Stimulated activated CD8-positive, alpha-beta memory T cell treated with anti-CD3 and anti-CD28 coated beads, Interleukin-15, amount 100 ng/mL, for 4 hours (primary cell): Measurements from ENCODE around the gene CDC42.

Experiments
- DNase-seq, 2 donors: peaks; one replicate each; pipeline ENCODE4 v3.0.0-alpha.2; 2020; ENCODE audit warnings: low read depth in 2 of 2

The CDC42 gene

GRCh38 chr1:22037520-22037919 is 15.0 kb upstream of the CDC42 start:
- DNase-seq, result no peak

- no peak for DNase-seq
Observed at GRCh38 chr1:22038036-22038435, 14.5 kb upstream of the CDC42 start.

DNA sequence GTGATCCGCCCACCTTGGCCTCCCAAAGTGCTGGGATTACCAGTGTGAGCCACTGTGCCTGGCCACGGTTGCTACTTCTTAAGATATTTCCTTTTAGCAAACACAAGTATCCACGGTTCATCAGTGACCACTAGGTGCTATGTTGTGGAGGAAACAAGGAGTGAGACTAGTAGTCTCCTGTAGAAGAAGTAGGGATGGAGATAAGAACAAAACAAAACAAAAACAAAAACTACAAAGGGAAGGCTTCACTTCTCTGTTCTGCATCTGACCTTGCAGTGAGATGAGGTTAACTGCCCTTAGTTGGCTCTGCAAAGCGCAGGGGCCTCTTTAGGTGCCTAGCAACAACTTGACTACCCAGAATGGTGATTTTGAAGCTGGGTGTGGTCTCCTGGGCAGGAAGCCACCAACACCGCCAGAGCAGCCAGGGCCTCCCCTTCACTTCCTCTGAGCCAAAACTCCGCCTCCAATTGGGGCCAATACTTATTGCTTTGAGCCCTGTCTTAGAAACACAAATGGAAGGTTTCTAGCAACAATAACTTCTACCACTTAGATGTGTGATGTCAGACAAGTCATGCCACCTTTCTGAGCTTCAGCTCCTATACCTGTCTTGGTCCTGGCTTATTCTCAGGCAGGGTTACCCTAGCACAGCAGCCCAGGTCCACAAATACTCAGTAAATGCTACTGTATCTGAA is 12.8 kb upstream of the CDC42 start:
- DNase-seq, result peak; percentile 63 to 73

DNA sequence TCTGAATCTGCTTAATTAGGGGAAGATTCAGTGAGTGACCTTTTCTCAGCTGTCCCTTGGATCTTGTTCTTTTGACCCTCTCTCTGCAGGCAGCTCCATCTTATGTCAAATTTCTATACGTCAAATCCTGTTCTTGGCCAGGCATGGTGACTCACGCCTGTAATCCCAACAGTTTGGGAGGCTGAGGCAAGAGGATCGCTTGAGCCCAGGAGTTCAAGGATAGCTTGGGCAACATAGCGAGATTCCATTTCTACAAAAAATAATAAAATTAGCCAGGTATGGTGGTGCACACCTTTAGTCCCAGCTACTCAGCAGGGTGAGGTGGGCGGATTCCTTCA is 12.3 kb upstream of the CDC42 start:
- DNase-seq, result no peak

- DNase-seq, result no peak
Observed at GRCh38 chr1:22041505-22041904, 11.0 kb upstream of the CDC42 start.

DNA sequence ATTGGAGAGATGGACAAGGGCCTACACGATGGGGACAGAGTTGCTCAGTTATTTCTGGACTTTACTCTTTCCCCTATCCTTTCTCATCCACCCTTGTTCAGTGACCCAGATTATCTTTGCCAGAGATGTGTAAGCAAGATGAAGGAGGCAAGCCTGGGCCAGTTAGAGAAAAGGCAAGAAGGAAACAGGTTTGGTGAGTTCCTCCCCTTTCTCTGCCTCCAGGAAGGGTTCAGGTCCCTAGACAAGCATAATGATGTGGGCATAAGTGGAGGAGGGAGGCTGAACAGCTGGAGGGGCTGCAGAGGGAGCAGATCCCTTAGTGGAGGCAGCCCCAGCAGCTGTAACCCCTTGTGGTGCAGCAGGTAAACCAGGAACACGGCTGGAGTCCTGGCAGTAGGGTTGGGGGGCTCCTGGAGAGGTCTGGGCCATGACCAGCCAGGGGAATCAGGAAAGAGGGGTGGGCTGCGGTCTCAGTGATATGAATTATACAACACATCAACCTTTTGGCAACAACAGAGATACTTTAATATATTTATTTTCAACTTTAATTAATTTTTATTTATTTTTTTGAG is 9.2 kb upstream of the CDC42 start:
- DNase-seq, result no peak

DNA sequence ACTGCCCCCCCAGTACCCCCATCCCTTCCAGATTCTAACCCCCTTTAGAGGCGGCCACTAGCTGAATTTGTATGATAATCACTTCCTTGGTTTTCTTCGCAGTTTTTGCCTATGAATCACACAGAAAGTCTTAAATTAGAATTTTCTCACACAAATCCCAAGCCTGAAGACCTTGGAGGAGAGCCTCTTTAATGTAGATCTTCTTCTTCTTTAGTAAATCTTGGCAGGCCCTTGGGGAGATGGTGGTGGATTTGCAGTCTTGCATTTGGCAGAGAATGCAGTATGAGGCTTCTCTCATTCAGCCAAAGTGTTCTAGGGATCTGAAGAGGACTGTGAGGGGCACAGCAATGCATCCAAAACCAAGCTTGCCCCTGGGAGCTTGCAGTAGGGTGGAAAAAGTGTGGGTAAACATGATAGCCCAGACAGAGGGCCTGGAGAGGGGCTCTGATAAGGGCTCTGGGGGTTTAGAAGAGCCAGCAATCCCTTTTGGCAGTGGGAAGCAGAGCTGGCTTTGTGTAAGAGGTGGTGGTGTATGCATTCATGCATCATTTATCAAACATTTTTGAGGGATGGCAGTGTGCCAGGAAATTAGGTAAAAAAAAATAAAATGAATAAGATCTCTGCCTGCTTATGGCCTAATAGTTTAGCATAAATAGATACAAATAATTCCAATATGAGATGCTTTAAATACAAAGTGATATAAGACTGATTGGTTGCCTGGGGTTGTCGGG is 7.7 kb upstream of the CDC42 start:
- no peak for DNase-seq

- no peak for DNase-seq
Observed at GRCh38 chr1:22045604-22046228, 6.8 kb upstream of the CDC42 start.

DNA sequence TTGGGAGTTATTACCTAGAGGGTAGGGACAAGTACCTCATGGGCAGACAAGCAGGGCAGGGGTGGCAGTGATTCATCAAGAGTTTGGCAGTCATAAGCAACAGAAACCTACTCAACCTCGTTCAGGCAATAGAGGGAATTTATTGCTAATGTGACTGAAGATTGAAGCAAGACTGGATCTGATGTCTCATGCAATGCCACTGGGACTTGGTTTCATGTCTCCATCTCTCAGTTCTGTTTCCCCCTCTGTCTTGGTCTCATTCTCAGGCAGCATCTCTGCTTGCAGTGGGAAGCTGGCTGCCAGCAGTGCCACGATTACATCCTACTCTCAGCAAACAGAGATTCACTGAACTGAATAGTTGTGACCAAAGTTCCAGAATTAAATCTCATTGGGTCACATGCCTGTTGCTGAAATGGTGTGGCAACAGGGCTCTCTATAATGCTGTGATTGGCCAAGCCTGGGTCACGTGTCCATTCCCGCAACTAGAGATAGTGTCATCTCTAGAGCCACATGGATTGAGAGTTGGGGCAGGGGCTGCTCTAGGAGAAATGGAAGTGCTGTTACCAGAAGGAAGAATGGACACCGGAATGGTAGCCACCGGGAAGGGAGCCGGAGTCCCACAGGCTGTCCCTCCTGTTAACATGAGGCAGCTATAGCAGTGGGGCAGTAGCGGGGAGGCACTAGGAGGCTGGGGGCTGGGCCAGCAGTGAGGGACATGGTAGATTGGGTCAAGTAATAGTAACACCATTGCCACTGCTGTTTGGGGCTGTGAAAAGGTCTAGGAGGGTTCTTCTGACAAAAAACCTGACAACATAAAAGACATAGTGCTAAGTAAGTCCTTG is 3.9 kb upstream of the CDC42 start:
- no peak for DNase-seq

GRCh38 chr1:22050330-22050729 is 2.2 kb upstream of the CDC42 start:
- no peak for DNase-seq

DNA sequence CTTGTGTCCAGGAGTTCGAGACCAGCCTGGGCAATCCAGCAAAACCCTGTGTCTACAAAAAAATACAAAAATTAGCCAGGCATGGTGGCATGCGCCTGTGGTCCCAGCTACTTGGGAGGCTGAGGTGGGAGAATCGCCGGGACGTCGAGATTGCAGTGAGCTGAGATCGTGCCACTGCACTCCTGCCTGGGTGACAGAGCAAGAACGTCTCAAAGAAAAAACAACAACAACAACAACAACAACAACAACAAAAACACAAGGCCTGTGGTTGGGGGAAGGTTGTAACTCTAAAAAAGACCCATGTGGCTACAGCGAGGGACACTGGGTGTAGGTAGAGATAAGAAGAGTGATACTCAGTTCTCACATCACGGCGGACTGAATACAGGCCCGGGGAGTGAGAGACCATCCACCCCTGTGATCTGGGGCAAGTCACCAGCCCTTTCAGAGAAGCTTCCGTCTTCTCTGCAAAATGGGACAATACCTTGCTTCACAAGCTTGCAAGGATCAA is 848 bp upstream of the CDC42 start:
- no peak for DNase-seq

DNA sequence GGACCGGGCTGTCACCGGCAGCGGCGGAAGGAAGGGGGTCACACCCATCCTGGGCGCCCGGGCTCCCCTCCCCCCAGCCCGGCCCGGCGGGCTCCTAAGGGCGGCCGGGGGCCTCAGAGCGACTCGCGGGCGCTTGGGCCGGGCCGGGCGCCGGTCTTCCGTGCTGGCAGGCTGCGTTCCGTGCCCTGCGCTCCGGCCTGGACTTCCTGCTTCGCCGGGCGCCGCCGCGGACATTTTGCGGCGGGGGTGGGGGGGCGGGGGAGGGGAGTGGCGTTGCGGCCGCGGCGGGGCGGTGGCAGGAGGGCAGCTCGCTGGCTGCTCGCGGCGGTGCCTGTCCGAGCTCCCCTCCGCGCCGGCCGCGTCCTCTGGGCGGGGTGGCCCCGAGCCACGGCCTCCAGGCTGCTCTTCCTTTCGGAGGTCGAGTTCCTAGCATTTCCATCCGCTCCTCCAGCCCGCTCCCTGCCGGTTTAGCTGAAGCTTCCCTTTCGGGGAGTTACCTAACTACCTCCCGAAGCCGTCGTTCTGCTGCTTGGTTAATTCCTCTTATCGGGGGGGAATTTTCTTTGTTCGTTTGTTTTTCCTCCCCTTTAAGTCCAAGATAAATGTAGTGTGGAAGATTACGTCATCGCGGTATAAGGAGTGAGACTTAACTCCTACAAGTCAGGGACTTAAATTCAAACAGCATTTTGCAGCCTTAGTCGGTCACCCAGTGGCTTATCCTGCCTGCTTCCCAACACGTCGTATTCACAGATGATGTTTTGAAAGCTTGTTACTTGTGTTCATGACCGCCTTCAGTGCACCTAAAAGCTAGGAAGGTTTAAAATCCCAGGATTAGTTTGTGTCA is 730 bp downstream of the CDC42 start:
- peak in 1 of 2 donors; percentile 25 for DNase-seq

GRCh38 chr1:22053861-22054770 is 1.6 kb downstream of the CDC42 start:
- no peak for DNase-seq

GRCh38 chr1:22055463-22055862 is 3.0 kb downstream of the CDC42 start:
- no peak for DNase-seq

- no peak for DNase-seq
Observed at GRCh38 chr1:22056043-22056442, 3.5 kb downstream of the CDC42 start.

DNA sequence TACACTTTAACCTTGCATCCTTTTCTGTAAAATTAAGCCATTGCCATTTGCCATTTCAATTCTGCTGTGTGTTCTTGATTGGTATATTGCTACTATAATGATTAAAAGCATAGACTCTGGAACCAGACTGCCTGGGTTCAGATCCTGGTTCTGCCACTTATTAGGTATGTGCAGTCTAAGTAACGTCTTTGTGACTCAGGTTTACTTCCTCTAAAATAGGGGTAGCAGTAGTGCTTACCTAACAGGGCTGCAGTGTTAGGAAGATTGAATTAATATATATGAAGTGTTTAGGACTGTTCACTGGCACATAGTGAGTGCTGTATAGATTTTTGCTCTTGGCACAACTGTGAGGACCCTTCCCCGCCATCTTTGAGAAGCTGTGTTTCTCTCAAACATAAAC is 4.4 kb downstream of the CDC42 start:
- DNase-seq, result no peak

DNA sequence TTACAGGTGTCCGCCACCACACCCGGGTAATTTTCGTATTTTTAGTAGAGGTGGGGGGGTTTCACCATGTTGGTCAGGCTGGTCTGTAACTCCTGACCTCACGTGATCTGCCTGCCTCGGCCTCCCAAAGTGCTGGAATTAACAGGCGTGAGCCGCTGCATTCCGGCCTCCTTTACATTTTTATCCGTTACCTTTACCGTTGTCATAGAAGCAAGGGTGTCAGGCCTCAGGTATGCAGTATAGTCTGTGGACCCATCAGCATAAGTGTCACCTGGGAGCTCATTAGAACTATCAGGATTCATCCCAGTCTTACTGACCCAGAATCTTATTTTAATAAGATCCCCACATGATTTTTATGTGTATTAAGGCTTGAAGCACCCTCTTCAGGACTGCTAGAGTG is 5.4 kb downstream of the CDC42 start:
- no peak for DNase-seq

DNA sequence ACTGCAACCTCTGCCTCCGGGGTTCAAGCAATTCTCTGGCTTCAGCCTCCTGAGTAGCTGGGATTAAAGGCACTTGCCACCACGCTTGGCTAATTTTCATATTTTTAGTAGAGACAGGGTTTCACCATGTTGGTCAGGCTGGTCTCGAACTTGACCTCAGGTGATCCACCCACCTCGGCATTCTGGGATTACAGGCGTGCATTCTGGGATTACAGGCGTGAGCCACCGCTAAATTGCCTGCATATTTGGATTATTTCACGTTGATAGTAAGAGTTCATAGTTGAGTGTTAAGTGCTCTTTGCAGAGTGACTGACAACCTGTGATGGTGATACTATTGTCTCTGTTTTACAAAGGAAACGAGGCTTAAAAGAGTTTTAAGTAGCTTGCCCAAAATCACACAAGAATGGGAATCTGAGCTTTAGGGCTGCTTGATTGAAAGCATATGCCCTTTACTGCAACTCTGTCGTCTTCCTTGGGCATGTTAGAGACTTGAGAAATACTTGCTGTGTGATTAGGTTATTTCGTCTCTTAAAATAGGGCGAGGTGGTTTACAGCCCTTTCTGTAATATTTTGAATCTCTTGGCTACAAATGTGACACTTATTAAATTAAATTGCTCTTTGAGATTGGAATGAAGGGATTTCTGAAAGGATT is 12.4 kb downstream of the CDC42 start:
- no peak for DNase-seq

DNA sequence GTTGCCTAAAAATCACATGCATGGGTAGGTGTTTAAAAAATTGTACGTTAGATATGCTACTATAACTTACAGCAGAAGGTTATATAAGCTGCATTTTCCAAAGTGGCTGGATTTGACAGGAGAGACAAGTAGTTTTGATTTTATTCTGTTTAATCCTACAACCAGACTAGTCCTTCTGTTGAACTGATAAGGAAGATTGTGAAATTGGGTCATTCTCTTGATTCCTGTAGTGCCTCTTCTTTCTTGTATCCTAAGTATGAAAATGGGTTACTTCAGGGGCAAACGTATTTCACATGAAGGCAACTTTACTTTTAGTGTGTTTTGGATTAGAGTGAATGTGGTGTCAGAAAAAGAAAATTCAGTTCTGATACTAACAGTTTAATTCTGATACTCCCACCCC is 19.0 kb downstream of the CDC42 start:
- DNase-seq, result no peak
